Neuronal stem cell (in vitro differentiated cells): ENCODE results near the gene CCDC197.

Source experiments
- DNase-seq: peaks from one replicate; pipeline ENCODE4 v3.0.0-alpha.2; 2013; ENCODE audit warnings: low spot score
- H2AFZ ChIP-seq: one replicate; pipeline ENCODE4 v1.6.1; 2013; ENCODE audit warnings: mild to moderate bottlenecking, low read length, inconsistent platforms
- H2AK5ac ChIP-seq: 2 replicates; pipeline ENCODE4 v1.6.1; 2013; ENCODE audit warnings: low read depth, mild to moderate bottlenecking, inconsistent platforms, low read length, moderate library complexity, mixed read lengths
- H2BK120ac ChIP-seq: 2 replicates; pipeline ENCODE4 v1.6.1; 2013; ENCODE audit warnings: low read depth, mild to moderate bottlenecking, inconsistent platforms, low read length, moderate library complexity, mixed read lengths
- H2BK12ac ChIP-seq: one replicate; pipeline ENCODE4 v1.6.1; 2013; ENCODE audit warnings: low read length, inconsistent platforms
- H2BK15ac ChIP-seq: 2 replicates; pipeline ENCODE4 v1.6.1; 2013; ENCODE audit warnings: mild to moderate bottlenecking, low read length, inconsistent platforms, mixed read lengths
- H2BK5ac ChIP-seq: one replicate; pipeline ENCODE4 v1.6.1; 2013; ENCODE audit warnings: inconsistent platforms, mild to moderate bottlenecking, low read length, moderate library complexity
- H3K14ac ChIP-seq: one replicate; pipeline ENCODE4 v1.6.1; 2013; ENCODE audit warnings: low read length, inconsistent platforms
- H3K18ac ChIP-seq: 2 replicates; pipeline ENCODE4 v1.6.1; 2013; ENCODE audit warnings: low read length, inconsistent platforms
- H3K23ac ChIP-seq: 2 replicates; pipeline ENCODE4 v1.6.1; 2013; ENCODE audit warnings: low read depth, mild to moderate bottlenecking, mixed read lengths, low read length, inconsistent platforms; ENCODE audit not compliant: poor library complexity
- H3K27ac ChIP-seq: replicated peaks from 3 replicates; pipeline ENCODE4 v1.5.1; 2013; ENCODE audit warnings: low read length, inconsistent platforms
- H3K27me3 ChIP-seq, 3 experiments: 2 replicates each; pipeline ENCODE4 v1.6.1; 2013; ENCODE audit warnings: low read length in 3 of 3, mild to moderate bottlenecking in 2 of 3, inconsistent platforms in 1 of 3, low read depth in 1 of 3, mixed read lengths in 1 of 3, moderate library complexity in 1 of 3; ENCODE audit not compliant: control insufficient read depth in 3 of 3, insufficient read depth in 3 of 3
- H3K36me3 ChIP-seq, 2 donors: replicated peaks in 1 of 2; 2 replicates each; pipeline ENCODE4 v1.6.1; 2013; ENCODE audit warnings: low read length in 2 of 2; ENCODE audit not compliant: control insufficient read depth in 2 of 2, insufficient read depth in 2 of 2
- H3K4ac ChIP-seq: 2 replicates; pipeline ENCODE4 v1.6.1; 2013; ENCODE audit warnings: inconsistent platforms, mild to moderate bottlenecking, low read length, moderate library complexity
- H3K4me1 ChIP-seq, 2 donors: 1 replicate in 1 of 2; 2 replicates in 1 of 2; pipeline ENCODE4 v1.6.1; 2013; ENCODE audit warnings: low read length in 2 of 2, low read depth in 1 of 2; ENCODE audit not compliant: control insufficient read depth in 2 of 2, insufficient read depth in 1 of 2
- H3K4me2 ChIP-seq: one replicate; pipeline ENCODE4 v1.6.1; 2013; ENCODE audit warnings: mild to moderate bottlenecking, low read length, inconsistent platforms; ENCODE audit not compliant: insufficient read depth, poor library complexity, severe bottlenecking
- H3K4me3 ChIP-seq, 2 donors: 2 replicates each; pipeline ENCODE4 v1.5.1; 2013; ENCODE audit warnings: low read length in 2 of 2, mild to moderate bottlenecking in 2 of 2, inconsistent platforms in 1 of 2, moderate library complexity in 1 of 2
- H3K79me1 ChIP-seq: one replicate; pipeline ENCODE4 v1.6.1; 2013; ENCODE audit warnings: low read depth, mild to moderate bottlenecking, inconsistent platforms, low read length, moderate library complexity
- H3K9ac ChIP-seq: one replicate; pipeline ENCODE4 v1.6.1; 2013; ENCODE audit warnings: mild to moderate bottlenecking, low read depth, low read length, inconsistent platforms; ENCODE audit not compliant: poor library complexity
- H3K9me3 ChIP-seq, 2 donors: replicated peaks in 1 of 2; 2 replicates each; pipeline versions ENCODE3 to v1.6.1; 2013; ENCODE audit warnings: low read length in 2 of 2, mild to moderate bottlenecking in 2 of 2, inconsistent platforms in 1 of 2, low read depth in 1 of 2, mixed read lengths in 1 of 2, moderate library complexity in 1 of 2; ENCODE audit not compliant: control insufficient read depth in 2 of 2, insufficient read depth in 1 of 2
- H4K8ac ChIP-seq: one replicate; pipeline ENCODE4 v1.6.1; 2013; ENCODE audit warnings: low read depth, mild to moderate bottlenecking, inconsistent platforms, low read length, moderate library complexity
- H4K91ac ChIP-seq: one replicate; pipeline ENCODE4 v1.6.1; 2013; ENCODE audit warnings: low read length, low read depth, mild to moderate bottlenecking, inconsistent platforms; ENCODE audit not compliant: poor library complexity
- WGBS, 2 donors: extraction: QIAGEN DNeasy Blood & Tissue Kit; methylation state at CpG; one replicate each; pipeline ENCODE4 v1.1.7; 2013; ENCODE audit warnings: missing lambda C conversion rate in 2 of 2, mixed read lengths in 1 of 2; ENCODE audit not compliant: insufficient read length in 2 of 2, insufficient replicate concordance in 1 of 2; ENCODE audit errors: extremely low coverage in 2 of 2; 5-methylcytosine and 5-hydroxymethylcytosine counted together

The CCDC197 gene

GRCh38 chr14:94028450-94028826 is 31.3 kb downstream of the CCDC197 start:
- H3K23ac ChIP-seq, result no peak overlapping the region
- H3K79me1 ChIP-seq, result no peaks in the 10 kb centered on the region
- H3K36me3 ChIP-seq, result no peaks in the 10 kb centered on the region
- no peak overlapping the region for H3K14ac ChIP-seq
- H2AK5ac ChIP-seq, result no peak overlapping the region
- H3K9me3 ChIP-seq, result no peaks in the 10 kb centered on the region
- H3K27ac ChIP-seq, result no peak overlapping the region
- no peak overlapping the region for H2BK15ac ChIP-seq
- no peak overlapping the region for H3K4me3 ChIP-seq
- H4K91ac ChIP-seq, result no peak overlapping the region
- H2BK12ac ChIP-seq, result no peak overlapping the region
- H3K27me3 ChIP-seq, result no peaks in the 10 kb centered on the region
- no peak overlapping the region for H2BK5ac ChIP-seq
- no peak for DNase-seq
- H4K8ac ChIP-seq, result no peak overlapping the region
- no peak overlapping the region for H2BK120ac ChIP-seq
- H3K18ac ChIP-seq, result peak overlapping the region; percentile 44
- no peak overlapping the region for H3K4ac ChIP-seq
- WGBS, 2 donors, result no CpG with 5 or more reads among the region's 4 CpGs
- H3K4me2 ChIP-seq, result no peak overlapping the region
- H3K4me1 ChIP-seq, result peaks cover 1 to 8% of the 10 kb centered on the region in 2 donors
- no peak overlapping the region for H2AFZ ChIP-seq
- H3K9ac ChIP-seq, result no peak overlapping the region

- no CpG with 5 or more reads among the region's 4 CpGs for WGBS, 2 donors
- H3K36me3 ChIP-seq, result no peaks in the 10 kb centered on the region
- no peak overlapping the region for H3K4ac ChIP-seq
- H3K14ac ChIP-seq, result no peak overlapping the region
- H3K27ac ChIP-seq, result no peak overlapping the region
- H2BK120ac ChIP-seq, result no peak overlapping the region
- H3K4me2 ChIP-seq, result no peak overlapping the region
- H3K9me3 ChIP-seq, result no peaks in the 10 kb centered on the region
- no peaks in the 10 kb centered on the region for H3K79me1 ChIP-seq
- no peak overlapping the region for H3K9ac ChIP-seq
- H3K4me1 ChIP-seq, result peaks cover 1 to 5% of the 10 kb centered on the region in 2 donors
- no peak overlapping the region for H2AK5ac ChIP-seq
- H2AFZ ChIP-seq, result no peak overlapping the region
- no peak overlapping the region for H2BK15ac ChIP-seq
- H2BK5ac ChIP-seq, result no peak overlapping the region
- no peak overlapping the region for H2BK12ac ChIP-seq
- no peak overlapping the region for H4K8ac ChIP-seq
- H4K91ac ChIP-seq, result no peak overlapping the region
- H3K18ac ChIP-seq, result peak overlapping the region; percentile 21
- H3K27me3 ChIP-seq, result no peaks in the 10 kb centered on the region
- H3K4me3 ChIP-seq, result no peak overlapping the region
- peak overlapping the region; percentile 7 for H3K23ac ChIP-seq
- DNase-seq, result no peak
Observed at GRCh38 chr14:94029265-94029664, 32.2 kb downstream of the CCDC197 start.

GRCh38 chr14:94029671-94030203 is 32.6 kb downstream of the CCDC197 start:
- Histone ChIP-seq H3K79me1 (no peaks in the 10 kb centered on the region), H3K14ac (peak overlapping the region; percentile 33), H2AFZ (no peak overlapping the region), H3K23ac (no peak overlapping the region), H3K9me3 (peaks cover under 1 to 4% of the 10 kb centered on the region in 2 donors), H3K9ac (no peak overlapping the region), H3K27ac (no peak overlapping the region), H3K27me3 (no peaks in the 10 kb centered on the region), H3K4me1 (peaks cover 1 to 5% of the 10 kb centered on the region in 2 donors), H3K4me3 (no peak overlapping the region), H4K91ac (no peak overlapping the region), H2BK12ac (no peak overlapping the region), H3K18ac (peak overlapping the region; percentile 26), H2BK5ac (no peak overlapping the region), H2BK15ac (no peak overlapping the region), H3K36me3 (no peaks in the 10 kb centered on the region), H3K4ac (no peak overlapping the region), H2BK120ac (no peak overlapping the region), H4K8ac (no peak overlapping the region), H2AK5ac (peak overlapping the region; percentile 12), H3K4me2 (no peak overlapping the region)
- DNase-seq, result no peak
- no CpG with 5 or more reads among the region's 7 CpGs for WGBS, 2 donors

GRCh38 chr14:94030571-94030970 is 33.5 kb downstream of the CCDC197 start:
- no peaks in the 10 kb centered on the region for H3K36me3 ChIP-seq
- H4K8ac ChIP-seq, result no peak overlapping the region
- no peak overlapping the region for H3K27ac ChIP-seq
- no peak overlapping the region for H3K9ac ChIP-seq
- no peak overlapping the region for H2BK5ac ChIP-seq
- H3K4me2 ChIP-seq, result no peak overlapping the region
- no peak overlapping the region for H3K23ac ChIP-seq
- no peak overlapping the region for H4K91ac ChIP-seq
- H2AFZ ChIP-seq, result no peak overlapping the region
- no peak overlapping the region for H3K4me3 ChIP-seq
- peaks cover 1 to 5% of the 10 kb centered on the region in 2 donors for H3K4me1 ChIP-seq
- peaks cover 2 to 4% of the 10 kb centered on the region in 2 donors for H3K9me3 ChIP-seq
- H2BK12ac ChIP-seq, result no peak overlapping the region
- no peaks in the 10 kb centered on the region for H3K79me1 ChIP-seq
- no peak overlapping the region for H2BK120ac ChIP-seq
- H2AK5ac ChIP-seq, result no peak overlapping the region
- no peak overlapping the region for H3K14ac ChIP-seq
- H3K18ac ChIP-seq, result no peak overlapping the region
- H3K4ac ChIP-seq, result no peak overlapping the region
- H2BK15ac ChIP-seq, result no peak overlapping the region
- no peak for DNase-seq
- H3K27me3 ChIP-seq, result no peaks in the 10 kb centered on the region
- no CpG with 5 or more reads among the region's 14 CpGs for WGBS, 2 donors
